Measurements from ENCODE around the gene S1PR2.
A peak's percentile ranks its signal among the peaks of the same experiment; 100 is the strongest.
"Not testable (repeated sequence)": the region's sequence is repeated elsewhere in the genome, so short reads cannot be mapped to it uniquely, and the experiment has no call there.

The S1PR2 gene

DNA sequence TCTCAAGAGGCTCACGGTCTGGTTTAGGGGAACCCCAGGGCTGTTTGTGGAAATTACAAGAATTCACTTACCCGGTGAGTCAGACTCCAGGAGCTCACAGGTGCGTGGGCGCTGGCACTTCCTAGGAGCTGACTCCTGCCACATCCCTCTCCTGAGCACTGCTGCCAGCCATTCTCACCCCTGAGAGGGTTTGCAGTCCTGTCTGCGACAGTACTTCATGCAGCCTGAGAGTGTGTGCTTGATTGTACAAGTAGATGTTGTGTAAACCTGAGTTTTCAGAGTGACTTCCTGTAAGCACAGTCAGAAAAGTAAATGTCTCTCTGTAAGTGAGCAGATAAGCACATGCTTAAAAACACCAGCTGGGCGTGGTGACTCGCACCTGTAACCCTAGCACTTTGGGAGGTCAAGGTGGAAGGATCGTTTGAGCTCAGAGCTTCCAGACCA lies 29.0 kb upstream of the S1PR2 start:
- no peak overlapping the region for H3K4me3 ChIP-seq (ENCODE audit: low read length)
- no peak for TF ChIP-seq ZNF274 (IDR thresholded peaks at IDR 0.05; ENCODE audit: low read depth, low read length)

DNA sequence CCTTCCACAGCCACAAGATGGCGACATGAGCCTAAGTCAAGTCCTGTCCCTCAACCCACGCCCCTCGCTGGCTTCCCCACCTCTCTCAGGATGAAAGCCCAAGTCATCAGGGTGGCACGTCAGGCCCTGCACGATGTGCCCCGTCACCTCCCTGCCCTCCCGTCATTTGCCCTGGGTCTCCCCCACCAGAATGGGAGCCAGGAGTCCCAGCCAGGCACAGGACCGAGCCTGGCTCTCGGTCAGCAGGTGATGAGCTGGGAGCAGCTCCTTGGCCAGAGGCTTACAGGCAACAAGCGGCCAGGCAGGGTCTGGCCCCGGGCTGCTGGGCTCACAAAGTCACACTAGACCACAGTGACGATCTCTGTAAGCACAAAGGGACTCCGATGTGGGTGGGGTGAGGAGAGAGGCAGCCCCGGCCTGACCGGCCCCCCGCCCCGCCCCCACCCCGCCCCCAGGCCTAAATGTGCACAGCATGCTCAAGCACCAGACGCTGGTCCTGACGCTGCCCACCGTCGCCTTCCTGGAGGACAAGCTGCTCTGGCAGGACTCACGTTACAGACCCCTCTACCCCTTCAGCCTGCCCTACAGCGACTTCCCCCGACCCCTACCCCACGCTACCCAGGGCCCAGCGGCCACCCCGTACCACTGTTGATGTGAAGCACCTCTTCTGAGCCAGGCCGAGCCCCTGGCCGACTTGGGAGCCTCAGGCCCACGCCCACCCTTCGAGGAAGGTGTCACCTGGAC lies 28.2 kb upstream of the S1PR2 start:
- H3K4me3 ChIP-seq (ENCODE audit: low read length) = no peak overlapping the region
- no peak for TF ChIP-seq ZNF274 (IDR thresholded peaks at IDR 0.05; ENCODE audit: low read depth, low read length)

DNA sequence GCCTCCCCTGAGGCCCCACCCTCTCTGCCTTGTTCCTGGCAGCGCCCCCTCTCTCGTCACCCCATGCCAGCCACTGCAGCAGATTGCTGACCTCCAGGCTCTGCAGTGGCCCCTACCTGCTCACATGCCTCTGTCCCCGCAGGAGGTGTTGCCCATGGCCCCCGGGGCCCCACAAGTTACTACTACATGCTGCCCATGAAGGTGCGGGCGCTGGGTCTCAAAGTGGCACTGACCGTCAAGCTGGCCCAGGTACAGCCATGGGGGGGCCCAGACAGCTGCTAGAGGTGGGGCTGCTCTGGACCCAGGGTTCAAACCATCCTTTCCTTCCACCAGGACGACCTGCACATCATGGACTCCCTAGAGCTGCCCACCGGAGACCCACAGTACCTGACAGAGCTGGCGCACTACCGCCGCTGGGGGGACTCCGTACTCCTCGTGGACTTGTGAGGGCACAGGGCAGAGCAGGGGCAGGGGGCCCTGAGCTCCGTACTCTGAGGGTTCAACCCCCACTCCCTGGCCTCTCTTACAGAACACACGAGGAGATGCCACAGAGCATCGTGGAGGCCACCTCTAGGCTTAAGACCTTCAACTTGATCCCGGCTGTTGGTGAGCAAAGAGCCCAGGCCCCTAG lies 27.1 kb upstream of the S1PR2 start:
- no peak overlapping the region for H3K4me3 ChIP-seq (ENCODE audit: low read length)
- TF ChIP-seq ZNF274 (IDR thresholded peaks at IDR 0.05; ENCODE audit: low read depth, low read length) = no peak

DNA sequence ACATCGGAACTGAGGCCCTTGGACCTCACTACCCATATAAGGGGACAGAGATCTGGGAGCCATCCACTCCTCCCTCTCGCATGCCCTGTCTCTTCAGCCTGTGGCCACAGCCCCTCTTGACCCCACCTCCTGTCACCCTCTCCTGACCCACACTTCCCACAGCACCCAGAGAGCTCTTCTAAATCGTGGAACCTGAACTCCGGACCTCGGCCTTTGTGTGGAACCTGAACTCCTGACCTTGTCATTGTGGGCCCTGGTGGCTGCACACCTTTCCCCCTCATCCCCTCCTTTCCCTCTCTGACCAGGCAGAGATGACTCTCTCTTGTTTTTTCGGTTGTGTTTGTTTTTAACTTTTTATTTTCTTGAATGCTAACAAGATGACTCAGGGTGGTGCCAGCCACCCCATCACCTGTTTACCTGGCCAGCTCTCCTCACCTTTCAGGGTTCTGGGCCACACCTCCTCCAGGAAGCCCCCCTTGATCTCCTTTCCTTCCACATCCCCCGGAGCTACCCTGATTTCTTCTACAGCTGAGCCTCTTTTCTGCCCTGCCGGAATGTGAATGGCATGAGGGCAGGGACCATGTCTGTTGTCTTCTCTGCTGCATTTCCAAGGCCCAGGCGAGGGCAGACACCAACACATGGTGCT lies 26.0 kb upstream of the S1PR2 start:
- no peak for TF ChIP-seq ZNF274 (IDR thresholded peaks at IDR 0.05; ENCODE audit: low read depth, low read length)
- no peak overlapping the region for H3K4me3 ChIP-seq (ENCODE audit: low read length)

DNA sequence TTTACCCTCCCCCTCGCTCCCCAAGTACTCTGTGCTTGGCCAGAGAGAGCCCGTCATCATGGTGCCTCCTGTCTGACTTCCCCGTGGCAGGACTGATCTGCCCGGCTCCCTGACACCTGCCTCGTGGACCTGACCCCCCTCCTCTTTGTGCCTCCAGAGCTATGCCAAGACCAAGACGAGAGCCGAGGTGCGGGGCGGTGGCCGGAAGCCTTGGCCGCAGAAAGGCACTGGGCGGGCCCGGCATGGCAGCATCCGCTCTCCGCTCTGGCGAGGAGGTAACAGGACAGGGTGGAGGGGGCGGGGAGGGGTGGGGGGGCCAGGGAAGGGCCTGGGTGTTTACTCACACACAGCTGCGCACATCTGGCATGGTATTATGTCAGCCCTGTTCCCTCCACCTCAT lies 25.4 kb upstream of the S1PR2 start:
- no peak for TF ChIP-seq ZNF274 (IDR thresholded peaks at IDR 0.05; ENCODE audit: low read depth, low read length)
- no peak overlapping the region for H3K4me3 ChIP-seq (ENCODE audit: low read length)

DNA sequence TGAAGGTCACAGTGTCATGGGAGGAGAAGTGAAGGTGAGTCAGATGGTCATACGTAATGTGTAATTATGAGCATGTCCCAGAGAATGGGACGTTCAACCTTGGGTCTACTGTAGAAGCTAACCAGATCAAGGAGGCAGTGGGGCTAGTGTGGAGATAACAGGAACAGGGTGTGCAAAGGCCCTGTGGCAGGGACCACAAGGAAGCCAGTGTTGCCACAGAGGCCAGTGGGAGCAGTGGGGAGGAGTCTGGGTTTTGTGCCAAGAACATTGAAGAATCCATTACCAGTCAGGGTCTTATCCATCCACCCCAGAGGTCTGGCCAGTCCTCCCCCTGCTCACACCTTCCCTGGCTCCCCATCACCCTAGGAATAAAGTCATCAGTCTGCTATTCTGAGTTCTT lies 24.2 kb upstream of the S1PR2 start:
- TF ChIP-seq ZNF274 (IDR thresholded peaks at IDR 0.05; ENCODE audit: low read depth, low read length) = no peak
- no peak overlapping the region for H3K4me3 ChIP-seq (ENCODE audit: low read length)

DNA sequence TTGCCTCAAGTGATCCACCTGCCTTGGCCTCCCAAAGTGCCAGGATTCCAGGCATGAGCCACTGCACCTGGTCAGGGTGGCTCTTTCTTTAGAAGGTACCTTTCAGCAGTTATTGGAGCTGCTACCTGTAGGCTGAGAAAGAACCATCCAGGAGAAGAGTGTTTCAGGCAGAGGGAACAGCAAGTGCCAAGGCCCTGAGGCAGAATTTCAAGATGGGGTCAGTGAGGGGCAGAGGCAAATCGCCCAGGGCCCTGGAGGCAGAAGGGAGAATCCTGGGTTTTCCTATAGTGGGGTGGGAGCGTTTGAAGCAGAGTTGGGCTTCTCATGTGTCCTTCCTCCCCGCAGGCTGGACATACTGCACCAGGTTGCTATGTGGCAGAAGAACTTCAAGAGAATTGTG lies 23.1 kb upstream of the S1PR2 start:
- H3K4me3 ChIP-seq (ENCODE audit: low read length) = no peak overlapping the region
- TF ChIP-seq ZNF274 (IDR thresholded peaks at IDR 0.05; ENCODE audit: low read depth, low read length) = no peak

DNA sequence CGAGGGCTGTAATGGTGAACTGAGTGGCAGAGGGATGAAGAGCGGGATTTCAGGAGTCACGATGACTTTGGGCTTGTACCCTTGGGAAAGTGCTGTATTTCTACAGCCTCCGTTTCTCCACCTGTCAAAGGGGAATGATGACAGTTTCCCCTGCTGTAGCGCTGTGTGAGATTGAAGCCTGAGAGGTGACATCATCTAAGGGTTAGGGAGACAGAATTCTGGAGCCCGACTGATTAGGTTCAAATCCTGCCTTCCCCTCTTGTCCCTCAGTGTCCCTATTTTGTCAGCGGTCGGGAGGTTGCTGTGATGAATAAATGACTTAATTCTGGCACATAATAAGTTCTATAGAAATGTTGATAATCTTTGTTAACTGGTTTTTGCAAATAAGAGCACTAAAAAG lies 21.6 kb upstream of the S1PR2 start:
- TF ChIP-seq ZNF274 (IDR thresholded peaks at IDR 0.05; ENCODE audit: low read depth, low read length) = no peak
- peak overlapping the region; percentile 66 for H3K4me3 ChIP-seq (ENCODE audit: low read length)

DNA sequence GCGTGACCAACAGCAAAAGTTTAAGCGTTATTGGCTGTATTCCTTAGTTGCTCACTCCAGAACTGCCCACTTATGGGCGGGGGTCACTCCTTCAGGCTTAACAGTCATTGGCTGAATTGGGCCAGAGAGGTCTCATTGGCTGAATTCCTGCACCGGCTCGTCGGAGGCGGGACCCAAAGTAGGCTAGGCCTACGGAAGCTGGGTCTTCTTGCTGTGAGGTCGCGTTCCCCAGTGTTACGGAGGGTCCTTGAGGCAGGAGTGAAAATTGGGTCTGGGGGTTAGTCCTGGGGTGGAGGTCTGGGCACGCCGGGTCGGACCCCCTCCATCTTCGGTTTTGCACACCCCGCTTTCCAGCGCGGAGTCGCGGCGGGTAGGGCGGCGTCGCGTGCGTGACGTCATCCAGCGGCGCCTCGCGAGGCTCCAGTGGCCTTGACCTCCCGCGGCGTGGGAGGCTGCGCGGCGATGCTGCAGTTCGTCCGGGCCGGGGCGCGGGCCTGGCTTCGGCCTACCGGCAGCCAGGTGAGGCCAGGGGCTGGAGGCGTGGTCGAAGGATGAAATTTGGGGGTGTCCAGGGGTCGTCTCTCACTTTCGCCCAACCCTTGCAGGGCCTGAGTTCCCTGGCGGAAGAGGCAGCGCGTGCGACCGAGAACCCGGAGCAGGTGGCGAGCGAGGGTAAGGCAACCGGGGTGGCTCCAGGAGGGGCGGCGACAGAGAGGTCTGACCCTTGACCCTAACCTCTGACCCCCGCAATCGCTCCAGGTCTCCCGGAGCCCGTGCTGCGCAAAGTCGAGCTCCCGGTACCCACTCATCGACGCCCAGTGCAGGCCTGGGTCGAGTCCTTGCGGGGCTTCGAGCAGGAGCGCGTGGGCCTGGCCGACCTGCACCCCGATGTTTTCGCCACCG lies 20.9 kb upstream of the S1PR2 start, which contains the start of gene MRPL4:
Gene MRPL4, plus strand, starts transcription at position 423 of the 903 bp plus-strand sequence. Its CDS starts 40 bp downstream, at position 463.
- H3K4me3 ChIP-seq (ENCODE audit: low read length) = peak within 1 kb of the TSS; percentile 66
- no peak for TF ChIP-seq ZNF274 (IDR thresholded peaks at IDR 0.05; ENCODE audit: low read depth, low read length)

DNA sequence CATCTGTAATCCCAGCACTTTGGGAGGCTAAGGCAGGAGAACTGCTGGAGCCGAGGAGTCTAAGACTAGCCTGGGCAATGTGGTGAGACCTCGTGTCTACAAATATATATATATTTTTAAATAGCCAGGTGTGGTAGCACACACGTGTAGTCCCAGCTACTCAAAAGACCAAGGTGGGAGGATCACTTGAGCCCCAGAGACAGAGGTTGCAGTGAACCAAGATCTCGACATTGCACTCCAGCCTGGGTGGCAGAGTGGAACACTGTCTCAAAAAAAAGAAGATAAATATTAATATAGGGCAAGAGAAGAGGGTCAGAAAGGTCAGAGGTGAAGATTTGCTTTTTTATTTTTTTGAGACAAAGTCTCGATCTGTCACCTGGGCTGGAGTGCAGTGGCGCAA lies 15.4 kb upstream of the S1PR2 start:
- H3K4me3 ChIP-seq (ENCODE audit: low read length) = no peak overlapping the region
- TF ChIP-seq ZNF274 (IDR thresholded peaks at IDR 0.05; ENCODE audit: low read depth, low read length) = no peak

DNA sequence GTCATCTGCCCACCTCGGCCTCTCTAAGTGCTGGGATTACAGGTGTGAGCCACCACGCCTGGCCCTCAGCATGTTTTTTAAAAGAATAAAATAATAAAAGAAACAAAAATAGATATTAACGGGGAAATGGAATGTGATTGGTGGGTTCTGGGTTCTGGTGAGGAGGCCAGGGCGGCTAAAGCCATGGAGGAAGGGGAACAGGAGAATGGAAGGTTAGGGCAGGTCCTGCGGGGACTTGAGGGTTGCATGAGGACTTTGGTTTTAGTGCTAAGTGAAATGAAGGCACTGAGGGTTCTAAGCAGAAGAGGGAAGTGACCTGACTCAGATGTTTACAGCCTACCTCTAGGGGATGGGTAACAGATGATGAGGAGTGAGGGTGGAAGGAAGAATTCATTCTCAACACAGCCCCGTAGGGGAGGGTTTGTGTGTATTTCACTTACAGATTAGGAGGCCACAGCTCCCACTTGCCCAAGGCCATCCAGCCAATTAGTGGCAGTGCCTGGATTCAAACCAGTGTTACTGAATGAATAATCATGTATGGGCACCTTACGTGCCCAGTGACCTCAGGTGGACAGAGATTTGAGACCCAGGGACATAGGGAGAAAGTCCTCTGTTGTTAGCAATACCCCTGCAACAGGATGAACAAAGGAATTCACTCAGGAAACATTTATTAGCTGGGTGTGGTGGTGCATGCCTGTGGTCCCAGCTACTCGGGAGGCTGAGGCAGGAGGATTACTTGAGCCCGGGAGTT lies 14.2 kb upstream of the S1PR2 start:
- H3K4me3 ChIP-seq (ENCODE audit: low read length) = no peak overlapping the region
- TF ChIP-seq ZNF274 (IDR thresholded peaks at IDR 0.05; ENCODE audit: low read depth, low read length) = no peak

DNA sequence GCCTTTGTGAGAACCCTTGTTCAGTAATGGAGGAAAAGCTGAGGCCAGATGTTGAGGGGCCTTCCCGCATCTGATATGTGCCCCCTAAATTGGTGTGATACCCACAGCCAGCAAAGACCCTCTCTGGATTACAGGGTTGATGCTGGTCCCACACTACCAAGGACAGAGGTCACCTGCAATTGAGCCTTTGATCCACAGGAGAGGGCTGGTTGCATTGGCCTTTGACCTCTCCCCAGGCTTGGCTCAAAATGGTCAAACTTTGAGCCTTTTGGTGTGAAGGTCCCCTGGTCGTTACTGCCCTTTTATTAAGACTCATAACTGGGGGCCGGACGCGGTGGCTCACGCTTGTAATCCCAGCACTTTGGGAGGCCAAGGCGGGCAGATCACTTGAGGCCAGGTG lies 12.5 kb upstream of the S1PR2 start:
- no peak overlapping the region for H3K4me3 ChIP-seq (ENCODE audit: low read length)
- no peak for TF ChIP-seq ZNF274 (IDR thresholded peaks at IDR 0.05; ENCODE audit: low read depth, low read length)

DNA sequence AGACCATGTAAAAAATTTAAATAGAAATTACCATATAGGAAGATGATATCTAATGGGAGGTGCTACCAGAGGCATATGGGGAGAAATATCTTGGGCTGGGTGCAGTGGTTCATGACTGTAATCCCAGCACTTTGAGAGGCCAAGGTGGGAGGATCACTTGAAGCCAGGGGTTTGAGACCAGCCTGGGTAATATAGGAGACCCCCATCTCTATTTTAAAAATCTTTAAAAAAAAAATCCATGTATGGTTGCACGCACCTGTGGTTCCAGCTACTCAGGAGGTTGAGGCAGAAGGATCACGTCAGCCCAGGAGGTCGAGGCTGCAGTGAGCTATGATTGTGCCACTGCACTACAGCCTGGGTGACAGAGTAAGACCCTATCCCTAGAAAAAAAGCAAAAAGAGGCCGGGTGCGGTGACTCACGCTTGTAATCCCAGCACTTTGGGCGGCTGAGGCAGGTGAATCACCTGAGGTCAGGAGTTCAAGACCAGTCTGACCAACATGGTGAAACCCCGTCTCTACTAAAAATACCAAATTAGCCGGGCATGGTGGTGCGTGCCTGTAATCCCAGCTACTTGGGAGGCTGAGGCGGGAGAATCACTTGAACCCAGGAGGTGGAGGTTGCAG lies 10.8 kb upstream of the S1PR2 start:
- not testable (repeated sequence) for H3K4me3 ChIP-seq (ENCODE audit: low read length)

Data from GM08714 (cell line).